Liver (tissue), 9 donors: ENCODE data around the gene PATJ. TPM values are rescaled to one million over a fixed set of nuclear protein-coding genes. Genes with fewer than 3 reads are reported as not detected.

Experiments used
- DNase-seq: peaks from one replicate; pipeline ENCODE4 v3.0.0-alpha.2; 2017; ENCODE audit warnings: low spot score
- H3K27ac ChIP-seq, 2 donors: one replicate each; pipeline ENCODE4 v1.7.0; 2013; ENCODE audit warnings: inconsistent platforms in 2 of 2, low read length in 2 of 2, control low read depth in 1 of 2, low read depth in 1 of 2, mild to moderate bottlenecking in 1 of 2
- H3K27me3 ChIP-seq, 4 donors: one replicate each; pipeline versions ENCODE4 v1.6.1 to v1.7.0; 2013; ENCODE audit warnings: low read length in 3 of 4, inconsistent platforms in 1 of 4, mild to moderate bottlenecking in 1 of 4, moderate library complexity in 1 of 4; ENCODE audit not compliant: control insufficient read depth in 4 of 4, insufficient read depth in 4 of 4
- H3K36me3 ChIP-seq, 4 donors: one replicate each; pipeline versions ENCODE4 v1.6.1 to v1.7.0; 2013; ENCODE audit warnings: low read length in 3 of 4, mild to moderate bottlenecking in 3 of 4, low read depth in 1 of 4, moderate library complexity in 1 of 4; ENCODE audit not compliant: control insufficient read depth in 4 of 4, insufficient read depth in 3 of 4
- H3K4me1 ChIP-seq, 4 donors: one replicate each; pipeline versions ENCODE4 v1.6.1 to v1.7.0; 2013; ENCODE audit warnings: low read length in 3 of 4, mild to moderate bottlenecking in 3 of 4, moderate library complexity in 1 of 4; ENCODE audit not compliant: control insufficient read depth in 4 of 4, insufficient read depth in 4 of 4
- H3K4me3 ChIP-seq, 3 donors: one replicate each; pipeline versions ENCODE4 v1.6.1 to v1.7.0; 2013; ENCODE audit warnings: low read length in 3 of 3, control low read depth in 1 of 3, low read depth in 1 of 3, mild to moderate bottlenecking in 1 of 3
- H3K9ac ChIP-seq, 2 donors: one replicate each; pipeline ENCODE4 v1.7.0; 2013; ENCODE audit warnings: low read length in 2 of 2, mild to moderate bottlenecking in 2 of 2, moderate library complexity in 2 of 2, control low read depth in 1 of 2, low read depth in 1 of 2
- H3K9me3 ChIP-seq, 4 donors: one replicate each; pipeline versions ENCODE4 v1.6.1 to v1.7.0; 2013; ENCODE audit warnings: low read length in 3 of 4; ENCODE audit not compliant: control insufficient read depth in 4 of 4
- ATF3 ChIP-seq: IDR thresholded peaks from 2 replicates; pipeline ENCODE4 v1.6.1; 2016; ENCODE audit warnings: antibody characterized with exemption
- CTCF ChIP-seq: fragments of 150-350 bp; IDR thresholded peaks from 2 replicates; pipeline ENCODE4 v1.5.1; 2017; ENCODE audit warnings: improper control_type of control experiment, low read depth, low read length; ENCODE audit not compliant: missing input control
- EGR1 ChIP-seq, 2 donors: IDR thresholded peaks; 2 replicates each; pipeline ENCODE4 v1.6.1; 2016 to 2018; ENCODE audit warnings: antibody characterized with exemption in 2 of 2, low read depth in 2 of 2
- FOXA1 ChIP-seq: IDR thresholded peaks from 2 replicates; pipeline ENCODE4 v1.6.1; 2016; ENCODE audit warnings: antibody characterized with exemption
- FOXA2 ChIP-seq: IDR thresholded peaks from 2 replicates; pipeline ENCODE4 v1.6.1; 2016; ENCODE audit warnings: antibody characterized with exemption
- GABPA ChIP-seq, 2 donors: IDR thresholded peaks in 1 of 2; conservative IDR thresholded peaks in 1 of 2; 2 replicates each; pipeline ENCODE4 v1.6.1; 2016; ENCODE audit warnings: antibody characterized with exemption in 2 of 2, mild to moderate bottlenecking in 1 of 2, moderate library complexity in 1 of 2
- HNF4A ChIP-seq, 2 donors: conservative IDR thresholded peaks; 2 replicates each; pipeline ENCODE4 v1.6.1; 2016; ENCODE audit warnings: antibody characterized with exemption in 2 of 2, mild to moderate bottlenecking in 2 of 2
- HNF4G ChIP-seq: IDR thresholded peaks from 2 replicates; pipeline ENCODE4 v1.6.1; 2016; ENCODE audit warnings: antibody characterized with exemption
- JUND ChIP-seq, 2 donors: IDR thresholded peaks; 2 replicates each; pipeline ENCODE4 v1.6.1; 2016; ENCODE audit warnings: antibody characterized with exemption in 2 of 2
- MAX ChIP-seq: IDR thresholded peaks from 2 replicates; pipeline ENCODE4 v1.6.1; 2016; ENCODE audit warnings: antibody characterized with exemption
- NR2F2 ChIP-seq: IDR thresholded peaks from 2 replicates; pipeline ENCODE4 v1.6.1; 2016; ENCODE audit warnings: antibody characterized with exemption
- RAD21 ChIP-seq, 2 donors: IDR thresholded peaks; 2 replicates each; pipeline ENCODE4 v1.6.1; 2016; ENCODE audit warnings: antibody characterized with exemption in 2 of 2, mild to moderate bottlenecking in 2 of 2
- REST ChIP-seq: IDR thresholded peaks from 2 replicates; pipeline ENCODE4 v1.6.1; 2016; ENCODE audit warnings: antibody characterized with exemption, mild to moderate bottlenecking
- RXRA ChIP-seq, 2 donors: IDR thresholded peaks; 2 replicates each; pipeline ENCODE4 v1.6.1; 2017 to 2018; ENCODE audit warnings: antibody characterized with exemption in 2 of 2, mild to moderate bottlenecking in 1 of 2
- SP1 ChIP-seq: IDR thresholded peaks from 2 replicates; pipeline ENCODE4 v1.6.1; 2018; ENCODE audit warnings: antibody characterized with exemption, mild to moderate bottlenecking
- TAF1 ChIP-seq: conservative IDR thresholded peaks from 2 replicates; pipeline ENCODE4 v1.6.1; 2016; ENCODE audit warnings: antibody characterized with exemption, mild to moderate bottlenecking
- YY1 ChIP-seq: IDR thresholded peaks from 2 replicates; pipeline ENCODE4 v1.6.1; 2016; ENCODE audit warnings: antibody characterized with exemption, mild to moderate bottlenecking
- ZBTB33 ChIP-seq: IDR thresholded peaks from 2 replicates; pipeline ENCODE4 v1.6.1; 2016; ENCODE audit warnings: antibody characterized with exemption
- WGBS: extraction: QIAGEN DNeasy Blood & Tissue Kit; methylation state at CpG from one replicate; pipeline ENCODE4 v1.1.7; 2013; 5-methylcytosine and 5-hydroxymethylcytosine counted together
- polyA plus RNA-seq, 2 donors: library from polyadenylated mRNA; stranded (reverse) in 1 of 2; unstranded in 1 of 2; fragments of 200-250 nt in 1 of 2; fragments of >200 nt in 1 of 2; fragmentation: Nextera tagmentation in 1 of 2; extraction: Ambion mirVana in 1 of 2; gene quantifications; one replicate each; pipeline versions ENCODE4 v1.2.1 to v1.2.3, GENCODE V29; 2013 to 2015
- total RNA-seq, 2 donors: library from RNA; depleted of rRNA; stranded (reverse); fragments of >200 nt; gene quantifications; one replicate each; pipeline ENCODE4 v1.2.3, GENCODE V29; 2014
- donor health status: healthy.
- donor health status: healthy.
- donor health status: healthy.
- donor health status: healthy.
- donor health status: healthy.

The PATJ gene
- total and polyA plus RNA-seq, 4 donors = 5.7 to 29.8 (median 9.0) TPM

- no peak for TF ChIP-seq RAD21 (IDR thresholded peaks at IDR 0.05)
- TF ChIP-seq FOXA2 = no peak
- TF ChIP-seq GABPA (IDR thresholded peaks at IDR 0.05 in 1 of 2, conservative IDR thresholded peaks at IDR 0.05 in 1 of 2) = no peak
- TF ChIP-seq HNF4G = no peak
Measured at GRCh38 chr1:61746813-61747212, 4.5 kb downstream of the PATJ start (continued).

- no peak overlapping the region for H3K9ac ChIP-seq
- no peaks in the 10 kb centered on the region for H3K27me3 ChIP-seq
- no peak overlapping the region for H3K27ac ChIP-seq
- 85% methylated on average over 4 of the region's 4 CpGs for WGBS
- peaks cover 4 to 33% (median 11%) of the 10 kb centered on the region in 4 donors for H3K4me1 ChIP-seq
- TF ChIP-seq ATF3 = no peak
- TF ChIP-seq FOXA1 = no peak
- no peak for TF ChIP-seq EGR1 (IDR thresholded peaks at IDR 0.05; ENCODE audit: low read depth in 2 of 2)
- no peak for TF ChIP-seq FOXA2
- no peak for TF ChIP-seq NR2F2
- TF ChIP-seq JUND (IDR thresholded peaks at IDR 0.05) = no peak
- TF ChIP-seq REST = no peak
- no peak for TF ChIP-seq RXRA (IDR thresholded peaks at IDR 0.05)
- TF ChIP-seq SP1 = no peak
- TF ChIP-seq TAF1 = no peak
- no peak for TF ChIP-seq RAD21 (IDR thresholded peaks at IDR 0.05)
- TF ChIP-seq HNF4A (conservative IDR thresholded peaks at IDR 0.05) = no peak
- no peak for TF ChIP-seq CTCF
- TF ChIP-seq GABPA (IDR thresholded peaks at IDR 0.05 in 1 of 2, conservative IDR thresholded peaks at IDR 0.05 in 1 of 2) = no peak
- no peak for TF ChIP-seq MAX
- no peak for TF ChIP-seq YY1
- TF ChIP-seq ZBTB33 = no peak
- no peak for TF ChIP-seq HNF4G
- no peak overlapping the region for H3K4me3 ChIP-seq
- DNase-seq = no peak
- H3K9me3 ChIP-seq = no peaks in the 10 kb centered on the region
- H3K36me3 ChIP-seq = no peaks in the 10 kb centered on the region
Measured at GRCh38 chr1:61748566-61748965, 6.3 kb downstream of the PATJ start.
